Psoas muscle (tissue), 8 donors: ENCODE results near the gene BRPF1. TPM values are rescaled to one million over a fixed set of nuclear protein-coding genes. Genes with fewer than 3 reads are reported as not detected.

Experiments
- ATAC-seq, 4 donors: fragments of 200-7000 bp; cut with Tn5 transposase; one replicate each; pipeline ENCODE4 v1.9.1; 2020; ENCODE audit warnings: moderate library complexity in 3 of 4, mild to moderate bottlenecking in 2 of 4
- DNase-seq, 2 donors: peaks; one replicate each; pipeline ENCODE4 v3.0.0-alpha.2; 2020
- H3K27ac ChIP-seq: fragments of 200-600 bp; one replicate; pipeline ENCODE4 v1.8.0; 2022
- H3K27me3 ChIP-seq, 3 donors: fragments of 200-600 bp in 1 of 3; one replicate each; pipeline versions ENCODE4 v1.6.1 to v1.8.0; 2013 to 2022; ENCODE audit warnings: low read length in 2 of 3, mild to moderate bottlenecking in 2 of 3, moderate library complexity in 1 of 3; ENCODE audit not compliant: insufficient read depth in 3 of 3
- H3K36me3 ChIP-seq, 2 donors: fragments of 200-600 bp in 1 of 2; one replicate each; pipeline versions ENCODE4 v1.6.1 to v1.8.0; 2013 to 2022; ENCODE audit warnings: low read depth in 1 of 2, mild to moderate bottlenecking in 1 of 2, moderate library complexity in 1 of 2; ENCODE audit not compliant: insufficient read depth in 1 of 2
- H3K4me1 ChIP-seq: fragments of 200-600 bp; one replicate; pipeline ENCODE4 v1.8.0; 2022
- H3K4me3 ChIP-seq: fragments of 200-600 bp; one replicate; pipeline ENCODE4 v1.8.0; 2022; ENCODE audit warnings: mild to moderate bottlenecking
- H3K9me3 ChIP-seq: fragments of 200-600 bp; one replicate; pipeline ENCODE4 v1.8.0; 2022
- WGBS, 3 donors: extraction: QIAGEN DNeasy Blood & Tissue Kit; methylation state at CpG; one replicate each; pipeline versions ENCODE4 v1.1.6 to v1.1.7; 2013; 5-methylcytosine and 5-hydroxymethylcytosine counted together
- intact Hi-C, 2 donors: fragments of 100-400 bp; cut with DNase I; formaldehyde crosslinking; loops; one replicate each; pipeline versions ENCODE4 v1.11.0 to v1.14.2; 2022
- polyA plus RNA-seq, 3 donors: library from polyadenylated mRNA; stranded (reverse); fragments of 200-250 nt; gene quantifications; one replicate each; pipeline ENCODE4 v1.2.3, GENCODE V29; 2013
- total RNA-seq, 4 donors: library from RNA; stranded (reverse); fragmentation: NEBNext Ultra II Directional in 2 of 4; extraction: Animal tissue kit (Norgen Biotek cat#: 25700) in 2 of 4; gene quantifications; one replicate each; pipeline versions ENCODE4 v1.2.1 to v1.2.4, GENCODE V29; 2021 to 2023
- TF ChIP-seq, protein P1 (sequence below): fragments of 200-600 bp; IDR thresholded peaks from one replicate; pipeline ENCODE4 v1.8.0; 2022; ENCODE audit warnings: antibody characterized with exemption
- donor health status: healthy with polysubstance abuse.
- donor health status: DM: no; HTN: no; CAD: no; lungs with moderate emphysema.
- donor health status: Bipolar disorder and iron deficiency.
- donor health status: healthy.
- donor health status: DM: yes; HTN: yes; CAD: no.
- donor health status: DM: no; HTN: no; CAD: no.
- donor health status: DM: no; HTN: no; CAD: no.
- donor health status: DM: yes; HTN: yes; CAD: no.

BRPF1 gene
- total and polyA plus RNA-seq, 7 donors, result 6.8 to 16.1 (median 9.9) TPM

DNA sequence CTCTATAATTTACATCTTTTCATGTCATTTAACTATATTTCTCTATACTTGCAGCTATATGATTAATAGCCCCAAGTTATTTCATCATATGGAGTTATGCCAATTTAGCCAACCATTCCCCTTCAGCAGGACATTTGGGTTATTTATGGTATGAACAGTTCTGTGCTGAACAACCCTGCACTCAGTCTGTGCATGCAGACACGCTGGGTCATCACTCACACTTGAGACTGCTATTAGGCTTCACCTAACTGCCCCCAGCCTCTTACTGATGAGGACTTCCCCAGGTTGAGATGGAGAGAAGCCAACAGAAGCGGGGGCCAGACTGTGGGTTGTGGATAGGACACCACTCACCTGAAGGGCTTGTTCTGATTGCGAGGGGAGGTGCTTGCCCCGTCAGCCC is 53.4 kb downstream of the BRPF1 start:
- intact Hi-C loops, result loop anchor here in 1 of 2 donors (5.0 kb wide), 1 partner anchor 33 kb away; no protein-coding TSS in a partner anchor
- 91 to 93% (median 92%) methylated on average over 4 of the region's 4 CpGs for WGBS, 3 donors
- no peaks in the 10 kb centered on the region for H3K9me3 ChIP-seq
- H3K36me3 ChIP-seq, result peaks cover 20 to 99% of the 10 kb centered on the region in 2 donors
- H3K4me3 ChIP-seq, result no peak overlapping the region
- TF ChIP-seq, protein P1, sequence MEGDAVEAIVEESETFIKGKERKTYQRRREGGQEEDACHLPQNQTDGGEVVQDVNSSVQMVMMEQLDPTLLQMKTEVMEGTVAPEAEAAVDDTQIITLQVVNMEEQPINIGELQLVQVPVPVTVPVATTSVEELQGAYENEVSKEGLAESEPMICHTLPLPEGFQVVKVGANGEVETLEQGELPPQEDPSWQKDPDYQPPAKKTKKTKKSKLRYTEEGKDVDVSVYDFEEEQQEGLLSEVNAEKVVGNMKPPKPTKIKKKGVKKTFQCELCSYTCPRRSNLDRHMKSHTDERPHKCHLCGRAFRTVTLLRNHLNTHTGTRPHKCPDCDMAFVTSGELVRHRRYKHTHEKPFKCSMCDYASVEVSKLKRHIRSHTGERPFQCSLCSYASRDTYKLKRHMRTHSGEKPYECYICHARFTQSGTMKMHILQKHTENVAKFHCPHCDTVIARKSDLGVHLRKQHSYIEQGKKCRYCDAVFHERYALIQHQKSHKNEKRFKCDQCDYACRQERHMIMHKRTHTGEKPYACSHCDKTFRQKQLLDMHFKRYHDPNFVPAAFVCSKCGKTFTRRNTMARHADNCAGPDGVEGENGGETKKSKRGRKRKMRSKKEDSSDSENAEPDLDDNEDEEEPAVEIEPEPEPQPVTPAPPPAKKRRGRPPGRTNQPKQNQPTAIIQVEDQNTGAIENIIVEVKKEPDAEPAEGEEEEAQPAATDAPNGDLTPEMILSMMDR, result no peak
- no peaks in the 10 kb centered on the region for H3K27me3 ChIP-seq
- ATAC-seq (no peak), DNase-seq (no peak)
- H3K27ac ChIP-seq, result no peak overlapping the region
- no peaks in the 10 kb centered on the region for H3K4me1 ChIP-seq

DNA sequence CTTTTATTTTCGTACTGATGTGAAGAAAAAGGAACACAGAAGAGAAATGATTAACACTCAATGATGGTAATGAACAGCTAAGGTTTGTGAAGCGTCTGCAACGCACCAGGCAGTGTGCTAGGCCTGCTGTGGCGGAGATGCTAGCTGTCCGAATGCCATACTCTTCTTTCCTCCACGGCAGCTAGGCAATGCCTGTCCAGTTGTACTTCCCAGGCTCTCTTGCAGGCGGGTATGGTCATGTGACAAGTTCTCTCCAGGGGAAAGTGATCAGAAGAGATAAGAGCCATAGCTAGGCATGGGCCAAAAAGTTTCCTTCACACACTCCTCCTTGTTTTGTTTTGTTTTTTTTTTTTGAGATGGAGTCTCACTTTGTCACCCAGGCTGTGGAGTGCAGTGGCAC is 54.1 kb downstream of the BRPF1 start:
- Histone ChIP-seq H3K27ac (no peak overlapping the region), H3K9me3 (no peaks in the 10 kb centered on the region), H3K36me3 (peaks cover 16 to 98% of the 10 kb centered on the region in 2 donors), H3K4me3 (no peak overlapping the region), H3K27me3 (no peaks in the 10 kb centered on the region), H3K4me1 (no peaks in the 10 kb centered on the region)
- TF ChIP-seq, protein P1, result no peak
- ATAC-seq, result no peak
- 77 to 83% (median 82%) methylated on average over 7 of the region's 7 CpGs for WGBS, 3 donors
- intact Hi-C loops, result loop anchor here in 1 of 2 donors (5.0 kb wide), 1 partner anchor 33 kb away; no protein-coding TSS in a partner anchor
- no peak for DNase-seq

DNA sequence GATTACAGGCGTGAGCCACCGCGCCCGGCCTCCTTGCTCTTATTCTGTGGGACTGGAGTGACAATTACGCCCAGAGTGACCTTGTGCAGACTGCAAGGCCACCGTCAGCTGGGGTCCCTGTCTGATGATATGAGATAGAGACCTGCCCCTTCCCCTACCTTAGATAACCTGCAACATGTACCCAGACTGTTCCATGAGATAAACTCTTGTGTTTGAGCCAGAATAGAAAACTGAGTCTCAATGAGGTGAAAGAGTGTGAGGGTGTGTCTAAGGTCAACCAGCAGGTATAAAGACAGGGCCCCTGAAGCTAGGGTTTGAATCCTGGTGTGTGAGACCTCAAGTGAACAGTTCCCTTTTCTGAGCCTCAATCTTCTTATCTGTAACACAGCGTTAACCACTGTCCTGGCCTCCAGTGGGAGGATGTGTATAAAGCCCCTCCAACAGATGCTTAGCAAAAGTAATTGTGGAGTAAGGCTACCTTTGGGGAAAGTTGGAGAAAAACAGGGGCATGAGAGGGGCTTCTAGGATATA is 54.7 kb downstream of the BRPF1 start:
- TF ChIP-seq, protein P1, result no peak
- Histone ChIP-seq H3K36me3 (peaks cover 16 to 97% of the 10 kb centered on the region in 2 donors), H3K27ac (no peak overlapping the region), H3K27me3 (no peaks in the 10 kb centered on the region), H3K4me1 (peaks cover 5% of the 10 kb centered on the region), H3K4me3 (no peak overlapping the region), H3K9me3 (no peaks in the 10 kb centered on the region)
- intact Hi-C loops, result loop anchor here in 1 of 2 donors (5.0 kb wide), 1 partner anchor 34 kb away; no protein-coding TSS in a partner anchor
- ATAC-seq (no peak), DNase-seq (no peak)
- 94 to 98% (median 97%) methylated on average over 7 of the region's 7 CpGs for WGBS, 3 donors

GRCh38 chr3:9786825-9787669 is 55.5 kb downstream of the BRPF1 start:
- H3K9me3 ChIP-seq, result no peaks in the 10 kb centered on the region
- peaks cover 16 to 89% of the 10 kb centered on the region in 2 donors for H3K36me3 ChIP-seq
- DNase-seq (no peak), ATAC-seq (no peak)
- no peak overlapping the region for H3K27ac ChIP-seq
- no peaks in the 10 kb centered on the region for H3K27me3 ChIP-seq
- peaks cover 12% of the 10 kb centered on the region for H3K4me1 ChIP-seq
- intact Hi-C loops, result loop anchor here in 1 of 2 donors (5.0 kb wide), 1 partner anchor 35 kb away; no protein-coding TSS in a partner anchor
- no peak overlapping the region for H3K4me3 ChIP-seq
- TF ChIP-seq, protein P1, result no peak
- 84 to 92% (median 85%) methylated on average over 13 of the region's 13 CpGs for WGBS, 3 donors
